ENCODE measurements around the gene NF1.

DNA sequence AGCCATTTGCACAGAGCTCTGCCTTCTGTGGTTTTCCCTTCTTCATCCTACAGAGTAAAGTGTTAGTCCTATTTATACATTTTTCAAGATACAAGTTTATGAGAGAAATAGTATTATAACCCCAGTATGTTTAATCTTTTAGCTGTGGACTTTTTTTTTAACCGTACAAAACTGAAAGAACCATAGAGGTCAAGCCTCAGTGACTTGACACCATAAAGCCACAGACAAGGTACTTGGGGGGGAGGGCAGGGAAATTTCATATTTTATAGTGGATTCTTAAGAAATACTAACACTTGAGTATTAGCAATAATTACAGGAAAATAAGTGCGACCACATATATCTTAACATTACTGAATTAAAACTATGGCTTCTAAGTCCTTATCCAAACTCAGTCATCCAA is 279.7 kb downstream of the NF1 start:
- TF ChIP-seq, protein P1, sequence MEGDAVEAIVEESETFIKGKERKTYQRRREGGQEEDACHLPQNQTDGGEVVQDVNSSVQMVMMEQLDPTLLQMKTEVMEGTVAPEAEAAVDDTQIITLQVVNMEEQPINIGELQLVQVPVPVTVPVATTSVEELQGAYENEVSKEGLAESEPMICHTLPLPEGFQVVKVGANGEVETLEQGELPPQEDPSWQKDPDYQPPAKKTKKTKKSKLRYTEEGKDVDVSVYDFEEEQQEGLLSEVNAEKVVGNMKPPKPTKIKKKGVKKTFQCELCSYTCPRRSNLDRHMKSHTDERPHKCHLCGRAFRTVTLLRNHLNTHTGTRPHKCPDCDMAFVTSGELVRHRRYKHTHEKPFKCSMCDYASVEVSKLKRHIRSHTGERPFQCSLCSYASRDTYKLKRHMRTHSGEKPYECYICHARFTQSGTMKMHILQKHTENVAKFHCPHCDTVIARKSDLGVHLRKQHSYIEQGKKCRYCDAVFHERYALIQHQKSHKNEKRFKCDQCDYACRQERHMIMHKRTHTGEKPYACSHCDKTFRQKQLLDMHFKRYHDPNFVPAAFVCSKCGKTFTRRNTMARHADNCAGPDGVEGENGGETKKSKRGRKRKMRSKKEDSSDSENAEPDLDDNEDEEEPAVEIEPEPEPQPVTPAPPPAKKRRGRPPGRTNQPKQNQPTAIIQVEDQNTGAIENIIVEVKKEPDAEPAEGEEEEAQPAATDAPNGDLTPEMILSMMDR (IDR thresholded peaks at IDR 0.05): no peak
- TF ChIP-seq EZH2 (IDR thresholded peaks at IDR 0.05; ENCODE audit: borderline replicate concordance, insufficient read depth, low read depth, low read length, poor library complexity, severe bottlenecking): no peak
